Eye (tissue), 1 donor: ENCODE measurements around the gene TIPARP.
"Not testable (repeated sequence)": the region's sequence is repeated elsewhere in the genome, so short reads cannot be mapped to it uniquely, and the experiment has no call there.

Experiments used
- DNase-seq: peaks from one replicate; pipeline ENCODE4 v3.0.0-alpha.2; 2015

Gene TIPARP

DNA sequence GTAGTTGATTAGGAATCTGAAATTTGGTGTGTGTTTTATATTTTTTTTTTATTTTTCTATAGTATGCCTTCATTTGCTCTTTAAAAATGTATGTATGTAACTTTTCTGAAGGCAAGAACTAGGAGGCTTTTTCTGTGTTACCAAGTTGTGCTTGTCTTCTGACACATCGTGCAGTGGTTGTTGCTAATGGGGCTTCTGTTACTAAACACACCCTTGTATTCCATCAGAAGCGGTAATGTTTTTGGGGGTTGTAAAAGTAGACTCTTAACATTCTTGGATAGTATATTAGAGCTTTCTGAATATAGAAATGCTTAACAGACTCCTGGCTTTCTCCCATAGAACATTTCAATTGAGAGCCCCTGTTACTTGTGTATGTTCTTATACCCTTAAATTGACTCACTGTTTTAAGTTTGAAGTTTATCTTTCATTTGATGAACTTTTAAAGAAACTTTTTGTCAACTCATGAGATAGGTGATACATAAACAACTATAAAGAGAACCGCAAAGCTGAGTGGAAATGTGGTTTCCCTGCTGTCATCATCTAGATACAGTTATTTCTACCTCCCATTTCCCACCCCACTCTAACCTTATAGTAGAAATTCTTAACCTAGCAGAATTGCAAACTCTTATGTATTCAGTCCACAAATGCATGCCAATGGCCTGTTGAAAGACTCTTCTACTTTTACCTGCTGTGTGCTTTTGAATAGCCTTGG is 2.5 kb downstream of the TIPARP start:
- DNase-seq = no peak

DNA sequence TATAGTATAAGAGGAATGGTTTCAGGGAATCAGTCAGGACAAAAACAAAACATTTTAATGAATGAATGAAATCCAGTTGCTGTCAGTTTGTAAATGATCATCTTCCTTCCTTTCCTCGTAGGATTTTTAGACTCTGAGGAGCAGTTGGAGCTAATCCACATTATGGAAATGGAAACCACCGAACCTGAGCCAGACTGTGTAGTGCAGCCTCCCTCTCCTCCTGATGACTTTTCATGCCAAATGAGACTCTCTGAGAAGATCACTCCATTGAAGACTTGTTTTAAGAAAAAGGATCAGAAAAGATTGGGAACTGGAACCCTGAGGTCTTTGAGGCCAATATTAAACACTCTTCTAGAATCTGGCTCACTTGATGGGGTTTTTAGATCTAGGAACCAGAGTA is 3.1 kb downstream of the TIPARP start:
- no peak for DNase-seq

DNA sequence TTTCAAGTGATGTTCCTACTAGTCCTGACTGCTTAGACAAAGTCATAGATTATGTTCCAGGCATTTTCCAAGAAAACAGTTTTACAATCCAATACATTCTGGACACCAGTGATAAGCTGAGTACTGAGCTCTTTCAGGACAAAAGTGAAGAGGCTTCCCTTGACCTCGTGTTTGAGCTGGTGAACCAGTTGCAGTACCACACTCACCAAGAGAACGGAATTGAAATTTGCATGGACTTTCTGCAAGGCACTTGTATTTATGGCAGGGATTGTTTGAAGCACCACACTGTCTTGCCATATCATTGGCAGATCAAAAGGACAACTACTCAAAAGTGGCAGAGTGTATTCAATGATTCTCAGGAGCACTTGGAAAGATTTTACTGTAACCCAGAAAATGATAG is 3.8 kb downstream of the TIPARP start:
- DNase-seq = no peak

DNA sequence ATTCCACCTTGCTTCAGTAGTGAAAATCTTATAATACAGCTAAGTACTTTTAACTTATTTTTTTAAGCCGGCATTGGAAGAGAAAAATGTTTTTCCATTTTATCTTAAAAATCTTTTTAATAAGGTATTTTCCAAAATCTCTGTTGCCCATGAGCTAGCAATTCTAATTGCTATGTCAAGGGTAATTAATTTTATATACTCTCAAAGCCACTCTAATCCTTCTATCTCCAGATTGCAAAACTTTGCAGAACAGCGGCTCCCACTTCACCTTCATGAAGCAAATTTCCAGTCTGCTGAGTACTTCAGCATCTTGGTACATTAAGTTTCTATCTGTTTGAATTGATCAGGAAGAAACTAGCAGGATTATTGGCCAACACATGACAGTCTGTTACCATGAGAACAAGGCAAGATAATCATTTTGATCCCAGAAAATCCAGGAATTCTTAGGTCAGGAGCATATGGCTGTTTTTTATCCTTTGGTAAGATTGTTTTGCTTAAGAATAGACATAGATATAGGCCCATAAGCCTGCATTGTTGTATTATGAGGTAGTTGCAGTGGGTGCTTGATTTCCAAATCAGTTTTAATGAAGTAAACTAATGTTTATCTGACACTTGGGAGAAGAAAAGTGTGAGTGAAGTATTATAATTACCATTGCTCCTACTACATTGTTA is 6.0 kb downstream of the TIPARP start:
- no peak for DNase-seq

DNA sequence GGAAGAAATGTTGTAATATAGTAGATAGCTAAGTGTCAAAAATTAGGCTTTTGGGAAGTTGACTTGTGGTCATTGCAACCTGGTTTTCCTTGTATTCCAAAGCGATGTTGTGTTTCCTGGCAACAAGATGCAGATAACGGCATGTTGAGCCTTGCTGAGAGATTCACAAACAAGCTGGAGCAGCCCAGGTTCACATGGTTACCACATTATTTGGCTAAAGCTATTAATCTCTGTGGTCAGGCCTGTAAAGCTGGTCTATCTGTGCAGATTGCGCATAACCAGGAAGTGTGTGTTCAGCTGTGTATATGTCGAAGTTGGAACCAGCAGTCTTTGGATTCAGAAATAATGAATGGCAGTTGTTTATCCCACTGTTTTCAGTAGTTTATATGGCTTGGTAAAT is 6.6 kb downstream of the TIPARP start:
- DNase-seq = peak; percentile 65

DNA sequence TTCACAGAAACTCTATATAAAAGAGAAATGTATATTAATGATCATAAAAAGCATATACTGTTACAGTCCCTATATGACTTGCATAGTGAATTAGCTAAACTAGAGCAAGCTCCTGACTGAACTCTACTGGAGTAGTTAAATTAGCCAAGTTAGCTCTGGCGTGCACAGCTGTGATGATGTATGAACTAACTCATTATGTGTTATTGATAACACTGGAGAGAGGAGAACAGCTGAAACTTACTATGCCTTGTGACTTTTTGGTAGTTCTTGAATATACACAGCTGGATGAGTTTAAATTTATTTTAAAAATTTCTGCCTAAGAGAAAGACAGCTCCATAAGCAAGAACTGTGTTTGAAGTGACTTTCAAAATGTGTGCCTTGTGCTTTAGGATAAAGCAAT is 8.1 kb downstream of the TIPARP start:
- DNase-seq = peak; percentile 21

DNA sequence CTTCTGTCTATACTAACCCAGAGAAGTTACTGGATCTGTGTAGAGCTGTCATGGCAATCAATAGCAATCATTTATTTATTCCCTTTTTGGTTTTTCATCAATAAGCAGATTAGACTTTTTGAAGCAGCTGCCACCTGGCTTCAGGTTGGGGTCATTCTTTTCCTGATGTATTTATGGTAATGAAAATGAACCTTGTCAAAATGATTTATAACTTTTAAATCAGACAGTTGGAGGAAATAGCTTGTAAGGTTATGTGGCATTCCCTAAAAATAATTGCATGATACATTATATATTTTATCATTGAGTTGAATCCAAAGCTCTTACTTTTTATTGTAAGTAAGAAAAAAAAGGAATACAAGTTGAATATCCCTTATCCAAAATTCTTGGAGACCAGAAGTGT is 8.6 kb downstream of the TIPARP start:
- no peak for DNase-seq

DNA sequence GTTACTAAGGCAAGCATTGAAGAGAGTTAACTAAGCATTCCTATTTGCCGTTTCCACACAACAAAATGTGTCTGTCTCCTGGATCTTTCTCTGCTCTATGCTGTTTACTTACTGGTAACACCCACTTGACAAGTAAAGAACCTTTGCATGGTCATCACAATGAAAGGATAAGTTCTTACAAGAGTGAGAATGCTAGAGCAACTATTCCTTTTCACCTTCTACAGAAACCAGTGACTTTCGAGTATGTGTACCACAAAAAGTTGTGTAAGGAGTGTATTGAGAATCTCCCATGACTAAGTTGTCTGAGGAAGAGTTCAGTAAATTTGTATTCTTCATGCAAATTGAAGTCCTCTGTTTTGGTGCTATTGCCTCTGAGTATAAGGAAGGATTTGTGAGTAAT is 10.8 kb downstream of the TIPARP start:
- DNase-seq = no peak

DNA sequence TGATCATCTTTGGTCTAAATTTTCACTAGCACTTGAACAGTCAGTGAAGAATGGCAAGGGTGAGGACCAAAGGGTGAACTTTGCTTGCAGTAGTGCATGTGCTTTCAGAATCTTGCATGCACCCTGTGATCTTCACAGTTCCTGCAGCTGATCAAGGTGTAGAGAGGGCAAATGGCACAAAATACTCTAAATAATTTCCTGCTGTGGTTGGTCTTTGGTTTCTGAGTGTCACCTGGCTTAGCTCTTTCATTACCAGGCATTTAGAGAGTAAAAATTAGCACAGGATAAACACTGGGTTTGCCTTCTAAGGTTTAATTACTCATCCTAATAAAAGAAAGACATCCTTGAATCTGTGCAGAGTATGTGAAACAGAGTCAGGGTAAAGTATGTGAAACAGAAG is 11.4 kb downstream of the TIPARP start:
- DNase-seq = no peak

DNA sequence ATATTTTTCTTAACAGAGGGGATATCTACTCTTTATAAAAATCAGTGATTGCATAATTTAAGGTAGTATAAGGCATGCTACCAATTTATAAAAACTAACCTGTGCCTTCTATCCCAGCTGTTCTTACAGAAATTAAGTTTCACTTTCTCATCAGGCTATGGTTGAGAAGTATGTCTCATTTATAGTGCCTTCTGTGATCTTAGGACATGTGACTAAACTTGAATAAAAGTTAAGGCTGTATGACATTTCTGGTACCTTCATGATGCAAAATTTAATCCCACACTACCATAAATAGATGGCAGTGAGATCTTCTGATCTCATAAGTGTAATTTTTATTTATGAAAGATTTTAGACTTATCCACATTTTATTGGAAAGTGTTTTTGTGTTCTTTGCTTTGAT is 12.6 kb downstream of the TIPARP start:
- no peak for DNase-seq

DNA sequence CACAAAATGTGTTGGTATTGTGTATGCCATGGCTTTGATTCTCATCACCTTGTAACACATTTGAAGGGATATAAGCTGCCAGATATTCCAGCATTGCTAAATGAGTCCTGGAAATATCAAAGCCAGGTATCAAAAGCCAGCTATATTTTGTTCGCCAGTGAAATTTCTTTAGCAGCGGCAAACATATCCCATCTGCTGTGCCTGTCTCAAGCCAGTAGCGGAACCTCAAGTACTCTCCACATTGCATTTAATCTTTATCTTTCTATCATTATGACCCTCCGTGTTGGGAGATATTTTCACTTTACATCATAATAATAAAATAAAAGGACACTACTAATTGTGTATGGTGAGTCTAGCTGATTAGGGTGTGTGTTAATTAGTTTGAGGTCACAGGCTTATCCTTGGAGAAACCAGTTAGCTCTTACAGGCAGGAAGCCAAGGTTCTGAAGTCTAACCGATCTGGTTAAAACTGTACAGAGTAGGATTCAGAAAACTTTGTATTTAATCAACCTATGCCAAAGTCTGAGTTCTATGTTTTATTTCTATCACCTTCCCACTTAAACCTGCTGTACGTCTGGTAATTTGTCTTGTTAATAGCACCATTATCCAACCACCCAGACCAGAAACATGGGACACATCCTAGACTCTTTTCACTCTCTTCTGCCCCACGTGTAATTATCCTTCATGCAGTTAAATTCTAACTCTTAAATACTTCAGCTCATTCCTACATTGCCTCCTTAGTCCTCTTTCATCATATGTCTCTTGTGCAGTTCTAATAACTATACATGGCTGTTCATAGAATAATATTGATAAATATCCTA is 14.5 kb downstream of the TIPARP start:
- DNase-seq = no peak

DNA sequence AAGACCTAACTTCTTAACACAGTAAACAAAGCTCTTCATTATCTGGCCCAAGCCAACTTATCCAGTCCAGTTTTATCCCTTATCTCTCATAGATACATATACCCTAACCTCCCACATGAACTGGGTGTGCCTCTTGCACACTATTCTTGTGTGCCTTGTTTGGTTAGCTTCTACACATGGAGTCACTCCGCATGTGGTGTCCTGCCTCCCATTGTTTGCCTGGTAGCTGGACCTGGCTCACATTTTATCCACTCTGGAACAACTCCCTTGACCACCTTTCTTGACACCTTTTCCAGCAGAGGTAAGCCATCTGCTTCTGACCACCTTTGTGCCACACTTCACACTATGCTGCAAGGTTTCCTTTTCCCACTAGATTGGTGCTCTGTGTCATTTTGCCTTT is 15.2 kb downstream of the TIPARP start:
- no peak for DNase-seq

DNA sequence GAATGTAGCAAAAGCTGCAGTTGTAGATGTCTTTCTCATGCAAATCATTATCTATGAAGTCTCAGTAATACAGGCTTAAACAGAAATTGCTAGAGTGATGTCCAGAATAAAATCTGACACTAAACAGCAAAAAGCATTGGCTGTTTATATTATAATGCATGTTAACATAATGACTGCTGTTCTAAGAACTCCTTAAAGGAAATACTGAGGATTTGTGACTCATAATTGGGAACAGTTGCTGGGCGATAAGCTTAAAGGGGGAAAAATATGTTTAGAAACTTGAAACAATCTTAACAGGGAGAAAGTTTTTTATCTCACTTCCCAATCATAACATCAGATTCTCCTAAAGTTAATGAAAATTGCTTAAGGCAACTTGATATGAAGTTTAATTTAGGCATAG is 17.5 kb downstream of the TIPARP start:
- peak; percentile 32 for DNase-seq

DNA sequence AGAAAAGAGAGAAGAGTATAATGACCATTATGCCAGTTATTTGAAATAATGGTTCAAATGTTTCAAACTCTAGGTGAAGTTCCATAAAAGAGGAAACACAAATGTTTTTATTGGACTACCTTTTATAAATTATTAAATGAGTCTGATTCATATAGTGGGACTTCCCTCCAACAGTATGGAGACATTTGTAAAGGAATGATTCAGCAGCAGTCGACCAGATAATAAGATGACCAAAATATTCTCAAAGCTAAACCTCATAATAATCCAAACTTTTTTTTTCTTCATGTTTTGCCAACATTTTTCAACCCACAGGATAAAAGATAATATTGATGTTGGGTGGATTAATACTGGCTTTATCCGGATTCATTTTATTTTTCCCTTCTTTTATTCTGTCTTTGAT is 18.8 kb downstream of the TIPARP start:
- no peak for DNase-seq

DNA sequence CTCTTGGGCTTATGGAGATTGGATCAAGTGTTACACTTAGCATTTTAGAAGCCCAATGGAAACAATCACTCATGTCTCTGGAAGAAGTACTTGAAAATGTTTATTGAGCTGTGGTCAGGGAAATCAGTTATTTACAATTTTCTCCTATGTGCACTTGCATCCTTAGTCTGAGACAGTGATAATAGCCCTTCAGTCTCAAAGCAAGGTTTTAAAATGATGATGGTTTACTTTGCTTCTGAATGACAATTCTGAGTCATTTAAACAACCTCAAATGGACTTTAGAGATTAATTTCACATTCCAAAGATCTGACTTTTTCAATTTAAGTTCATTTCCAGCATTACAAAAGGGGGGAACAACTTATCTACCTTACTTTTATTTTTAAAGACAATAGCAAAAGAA is 20.1 kb downstream of the TIPARP start:
- DNase-seq = no peak

DNA sequence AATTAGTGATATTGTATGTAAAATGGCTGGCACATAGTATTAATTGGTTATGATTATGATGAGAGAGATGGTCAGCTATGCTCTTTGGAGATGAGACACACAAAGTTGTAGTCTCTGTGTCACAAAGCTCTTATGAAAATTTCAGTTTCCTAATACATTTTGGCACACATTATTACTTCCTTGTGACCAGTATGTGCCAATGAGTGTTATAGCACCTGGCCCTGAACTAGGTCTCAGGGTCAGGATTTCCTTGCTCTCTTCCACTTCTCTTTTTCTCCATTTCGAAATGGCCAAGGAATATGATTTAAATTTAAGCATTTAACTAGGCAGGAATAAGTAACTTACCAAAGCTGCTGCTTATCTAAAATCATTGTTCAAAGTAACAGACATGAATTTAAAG is 28.0 kb downstream of the TIPARP start:
- no peak for DNase-seq

DNA sequence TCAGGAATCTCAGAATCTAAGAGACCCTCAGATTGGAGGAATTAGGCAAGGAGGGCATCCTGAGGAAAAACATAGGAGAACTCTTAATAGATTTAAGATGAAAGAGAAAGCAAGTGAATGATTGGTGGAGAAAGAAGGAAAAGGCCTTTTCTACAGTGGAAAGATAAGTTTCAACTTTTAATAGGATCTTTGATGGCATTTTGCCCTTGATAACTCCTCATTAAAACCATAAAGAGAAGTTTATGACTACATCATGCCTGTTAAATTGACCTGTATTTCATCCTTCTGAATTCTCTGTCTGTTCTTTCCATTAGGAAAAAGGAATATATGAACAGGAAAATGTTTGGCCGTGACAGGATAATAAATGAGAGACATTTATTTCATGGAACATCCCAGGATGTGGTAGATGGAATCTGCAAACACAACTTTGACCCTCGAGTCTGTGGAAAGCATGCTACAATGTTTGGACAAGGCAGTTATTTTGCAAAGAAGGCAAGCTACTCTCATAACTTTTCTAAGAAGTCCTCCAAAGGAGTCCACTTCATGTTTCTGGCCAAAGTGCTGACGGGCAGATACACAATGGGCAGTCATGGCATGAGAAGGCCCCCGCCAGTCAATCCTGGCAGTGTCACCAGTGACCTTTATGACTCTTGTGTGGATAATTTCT is 30.1 kb downstream of the TIPARP start:
- DNase-seq = no peak

DNA sequence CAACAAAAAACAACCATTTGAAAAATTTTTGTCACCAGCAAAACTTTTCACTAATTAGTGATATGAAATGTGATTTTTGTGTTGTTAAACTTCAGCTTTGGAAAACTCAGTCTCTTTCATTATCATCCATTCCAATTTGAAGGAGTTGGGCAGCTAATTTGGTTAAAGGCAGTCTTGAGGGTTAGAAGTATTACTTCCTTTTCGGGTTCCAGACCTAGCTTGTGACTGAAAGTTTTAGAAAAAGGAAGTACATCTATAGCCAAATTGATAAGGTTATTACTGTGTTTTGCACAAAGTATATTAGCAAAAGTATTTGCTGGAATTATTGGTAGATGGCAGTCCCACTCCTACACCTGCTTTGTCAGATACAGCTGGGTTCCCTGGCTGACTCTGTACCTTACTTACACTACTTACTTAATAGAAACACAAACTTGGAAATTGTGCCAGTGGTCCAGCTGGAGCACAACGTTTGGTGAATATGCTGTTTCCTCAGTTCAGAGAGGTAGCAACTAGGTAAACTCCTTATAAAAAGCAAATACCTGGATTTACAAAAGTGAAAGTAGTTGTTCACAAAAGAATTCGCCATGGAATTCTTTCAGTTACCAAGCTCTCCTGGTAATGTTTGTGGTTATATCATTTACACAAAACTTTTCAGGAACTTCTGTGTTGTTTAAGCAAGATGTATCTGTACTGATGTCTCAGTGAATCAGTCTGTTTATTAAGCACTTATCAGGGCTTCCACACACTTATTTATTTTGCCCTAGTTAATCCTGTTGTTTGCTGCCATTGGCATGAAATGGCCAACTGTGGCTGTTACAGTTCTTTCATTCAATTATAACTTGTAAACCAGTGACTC is 31.6 kb downstream of the TIPARP start:
- no peak for DNase-seq

DNA sequence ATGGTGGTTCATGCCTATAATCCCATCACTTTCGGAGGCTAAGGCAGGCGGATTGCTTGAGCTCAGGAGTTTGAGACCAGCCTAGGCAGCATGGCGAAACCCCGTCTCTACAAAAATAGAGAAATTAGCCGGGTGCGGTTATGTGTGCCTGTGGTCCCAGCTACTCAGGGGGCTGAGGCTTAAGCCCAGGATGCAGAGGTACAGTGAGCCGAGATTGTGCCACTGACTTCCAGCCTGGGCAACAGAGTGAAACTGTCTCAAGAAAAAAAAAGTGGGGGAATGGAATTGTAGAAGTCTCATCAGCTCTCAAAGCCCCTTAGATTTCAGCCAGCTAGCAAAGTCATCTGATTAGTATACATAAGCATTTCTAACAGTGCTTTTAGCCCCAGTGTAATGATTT is 33.2 kb downstream of the TIPARP start:
- DNase-seq = no peak

DNA sequence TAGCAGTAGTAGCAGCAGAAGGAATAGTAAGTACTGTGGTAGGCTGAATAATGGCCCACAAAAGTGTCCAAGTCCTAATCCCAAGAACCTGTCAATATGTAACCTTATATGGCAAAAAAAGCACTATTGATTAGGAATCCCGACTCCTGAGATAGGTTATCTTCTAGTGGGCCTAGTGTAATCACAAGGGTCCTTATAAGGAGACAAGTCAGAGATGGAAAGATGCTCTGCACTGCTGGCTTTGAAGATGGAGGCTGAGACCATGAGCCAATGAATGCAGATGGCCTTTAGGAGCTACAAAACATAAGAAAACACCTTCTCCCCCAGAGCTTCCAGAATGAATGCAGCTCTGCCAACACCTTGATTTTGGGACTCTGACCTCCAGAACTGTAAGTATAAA is 36.0 kb downstream of the TIPARP start:
- no peak for DNase-seq

DNA sequence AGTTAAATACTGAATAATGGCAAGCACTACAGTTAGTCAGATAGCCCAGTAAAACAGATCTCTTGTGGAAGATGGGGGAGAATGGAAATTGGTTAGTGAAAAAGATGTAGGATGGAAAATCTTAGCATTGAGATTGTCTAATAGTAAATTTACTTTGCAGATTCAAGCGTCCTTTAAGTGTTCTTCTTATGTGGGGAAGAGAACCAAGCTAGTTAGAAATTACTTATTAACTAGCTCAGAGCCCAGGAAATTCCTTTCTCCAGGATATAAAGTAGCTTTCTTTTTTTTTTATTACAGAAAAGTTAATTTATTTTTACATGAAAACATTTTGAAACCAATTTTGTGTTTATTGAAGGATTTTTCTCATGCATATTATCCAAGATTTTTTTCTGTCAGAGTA is 36.7 kb downstream of the TIPARP start:
- DNase-seq = no peak

DNA sequence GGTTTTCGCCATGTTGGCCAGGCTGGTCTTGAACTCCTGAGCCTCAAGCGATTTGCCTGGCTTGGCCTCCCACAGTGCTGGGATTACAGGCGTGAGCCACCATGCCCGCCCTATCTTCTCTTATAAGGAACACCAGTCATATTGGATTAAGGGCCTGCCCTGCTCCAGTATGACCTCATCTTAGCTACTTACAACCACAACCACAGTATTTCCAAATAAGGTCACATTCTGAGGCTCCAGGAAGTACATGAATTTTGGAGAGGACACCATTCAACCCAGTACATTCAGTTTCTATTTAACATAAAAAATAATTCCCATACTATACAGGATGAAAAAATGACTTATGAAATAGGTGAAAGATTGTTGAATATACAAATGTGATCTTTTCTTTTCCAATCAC is 37.6 kb downstream of the TIPARP start:
- not testable (repeated sequence) for DNase-seq
